ENCODE measurements around the gene USP48. TPM values are rescaled to one million over a fixed set of nuclear protein-coding genes. Genes with fewer than 3 reads are reported as not detected.
A peak's percentile ranks its signal among the peaks of the same experiment; 100 is the strongest.

Gene USP48
- total and polyA plus RNA-seq, 2 of the 13 experiments (the other 11 are each of a cell fraction or from before 2014, with no cell fraction given) = 30.4 to 30.7 TPM

DNA sequence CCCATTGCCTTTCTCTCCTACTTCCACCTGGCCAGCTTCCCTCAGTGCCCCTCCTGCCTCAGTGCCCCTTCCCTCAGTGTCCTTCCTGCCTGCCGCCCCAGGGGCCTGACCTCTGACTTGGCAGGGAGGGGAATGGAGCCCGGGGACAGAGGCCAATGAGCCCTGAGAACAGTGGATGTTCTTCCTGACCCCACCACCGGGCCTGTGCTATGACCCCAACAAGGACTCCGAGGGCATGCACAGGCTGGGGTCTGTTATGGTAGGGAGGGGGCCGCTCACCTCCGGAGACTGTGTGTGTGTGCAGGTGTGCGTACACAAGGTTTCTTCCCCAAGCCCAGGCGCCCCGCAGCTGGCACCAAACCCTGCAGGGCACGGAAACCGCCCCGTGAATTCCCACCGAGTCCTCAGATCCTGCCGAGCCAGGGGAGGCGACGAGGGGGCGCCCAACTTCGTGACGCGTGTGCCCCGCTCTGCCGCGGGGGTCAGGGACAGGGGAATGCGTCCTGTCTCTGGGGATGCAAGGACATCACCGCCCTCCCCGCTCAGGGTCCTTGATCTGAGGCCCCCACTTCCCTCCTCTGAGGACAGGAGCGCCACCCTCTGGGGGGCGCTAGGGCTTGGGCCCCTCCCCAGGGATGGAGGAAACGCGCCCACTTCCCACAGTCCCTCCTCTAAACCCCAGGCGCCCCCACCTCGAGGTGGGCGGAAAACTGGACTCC, 114.6 kb downstream of the USP48 start (continued):
- TF ChIP-seq ZNF33B (CRISPR knock-in tag; IDR thresholded peaks at IDR 0.05) = no peak
- TF ChIP-seq, protein P1, sequence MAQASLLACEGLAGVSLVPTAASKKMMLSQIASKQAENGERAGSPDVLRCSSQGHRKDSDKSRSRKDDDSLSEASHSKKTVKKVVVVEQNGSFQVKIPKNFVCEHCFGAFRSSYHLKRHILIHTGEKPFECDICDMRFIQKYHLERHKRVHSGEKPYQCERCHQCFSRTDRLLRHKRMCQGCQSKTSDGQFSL (CRISPR knock-in tag; IDR thresholded peaks at IDR 0.05) = no peak
- TF ChIP-seq, protein P2, sequence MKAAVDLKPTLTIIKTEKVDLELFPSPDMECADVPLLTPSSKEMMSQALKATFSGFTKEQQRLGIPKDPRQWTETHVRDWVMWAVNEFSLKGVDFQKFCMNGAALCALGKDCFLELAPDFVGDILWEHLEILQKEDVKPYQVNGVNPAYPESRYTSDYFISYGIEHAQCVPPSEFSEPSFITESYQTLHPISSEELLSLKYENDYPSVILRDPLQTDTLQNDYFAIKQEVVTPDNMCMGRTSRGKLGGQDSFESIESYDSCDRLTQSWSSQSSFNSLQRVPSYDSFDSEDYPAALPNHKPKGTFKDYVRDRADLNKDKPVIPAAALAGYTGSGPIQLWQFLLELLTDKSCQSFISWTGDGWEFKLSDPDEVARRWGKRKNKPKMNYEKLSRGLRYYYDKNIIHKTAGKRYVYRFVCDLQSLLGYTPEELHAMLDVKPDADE (CRISPR knock-in tag; IDR thresholded peaks at IDR 0.05) = no peak
- TF ChIP-seq ZFY (CRISPR knock-in tag; IDR thresholded peaks at IDR 0.05) = peak; percentile 4; the same call in 1 of the 2 replicates
- TF ChIP-seq, protein P3, sequence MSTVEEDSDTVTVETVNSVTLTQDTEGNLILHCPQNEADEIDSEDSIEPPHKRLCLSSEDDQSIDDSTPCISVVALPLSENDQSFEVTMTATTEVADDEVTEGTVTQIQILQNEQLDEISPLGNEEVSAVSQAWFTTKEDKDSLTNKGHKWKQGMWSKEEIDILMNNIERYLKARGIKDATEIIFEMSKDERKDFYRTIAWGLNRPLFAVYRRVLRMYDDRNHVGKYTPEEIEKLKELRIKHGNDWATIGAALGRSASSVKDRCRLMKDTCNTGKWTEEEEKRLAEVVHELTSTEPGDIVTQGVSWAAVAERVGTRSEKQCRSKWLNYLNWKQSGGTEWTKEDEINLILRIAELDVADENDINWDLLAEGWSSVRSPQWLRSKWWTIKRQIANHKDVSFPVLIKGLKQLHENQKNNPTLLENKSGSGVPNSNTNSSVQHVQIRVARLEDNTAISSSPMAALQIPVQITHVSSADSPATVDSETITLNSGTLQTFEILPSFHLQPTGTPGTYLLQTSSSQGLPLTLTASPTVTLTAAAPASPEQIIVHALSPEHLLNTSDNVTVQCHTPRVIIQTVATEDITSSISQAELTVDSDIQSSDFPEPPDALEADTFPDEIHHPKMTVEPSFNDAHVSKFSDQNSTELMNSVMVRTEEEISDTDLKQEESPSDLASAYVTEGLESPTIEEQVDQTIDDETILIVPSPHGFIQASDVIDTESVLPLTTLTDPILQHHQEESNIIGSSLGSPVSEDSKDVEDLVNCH (CRISPR knock-in tag; IDR thresholded peaks at IDR 0.05) = no peak
- 0 out of 2 replicates have a peak, but pooled peaks have one; percentile 1 for TF ChIP-seq ZNF570 (CRISPR knock-in tag; IDR thresholded peaks at IDR 0.05; ENCODE audit: borderline replicate concordance)
- TF ChIP-seq, protein P4, sequence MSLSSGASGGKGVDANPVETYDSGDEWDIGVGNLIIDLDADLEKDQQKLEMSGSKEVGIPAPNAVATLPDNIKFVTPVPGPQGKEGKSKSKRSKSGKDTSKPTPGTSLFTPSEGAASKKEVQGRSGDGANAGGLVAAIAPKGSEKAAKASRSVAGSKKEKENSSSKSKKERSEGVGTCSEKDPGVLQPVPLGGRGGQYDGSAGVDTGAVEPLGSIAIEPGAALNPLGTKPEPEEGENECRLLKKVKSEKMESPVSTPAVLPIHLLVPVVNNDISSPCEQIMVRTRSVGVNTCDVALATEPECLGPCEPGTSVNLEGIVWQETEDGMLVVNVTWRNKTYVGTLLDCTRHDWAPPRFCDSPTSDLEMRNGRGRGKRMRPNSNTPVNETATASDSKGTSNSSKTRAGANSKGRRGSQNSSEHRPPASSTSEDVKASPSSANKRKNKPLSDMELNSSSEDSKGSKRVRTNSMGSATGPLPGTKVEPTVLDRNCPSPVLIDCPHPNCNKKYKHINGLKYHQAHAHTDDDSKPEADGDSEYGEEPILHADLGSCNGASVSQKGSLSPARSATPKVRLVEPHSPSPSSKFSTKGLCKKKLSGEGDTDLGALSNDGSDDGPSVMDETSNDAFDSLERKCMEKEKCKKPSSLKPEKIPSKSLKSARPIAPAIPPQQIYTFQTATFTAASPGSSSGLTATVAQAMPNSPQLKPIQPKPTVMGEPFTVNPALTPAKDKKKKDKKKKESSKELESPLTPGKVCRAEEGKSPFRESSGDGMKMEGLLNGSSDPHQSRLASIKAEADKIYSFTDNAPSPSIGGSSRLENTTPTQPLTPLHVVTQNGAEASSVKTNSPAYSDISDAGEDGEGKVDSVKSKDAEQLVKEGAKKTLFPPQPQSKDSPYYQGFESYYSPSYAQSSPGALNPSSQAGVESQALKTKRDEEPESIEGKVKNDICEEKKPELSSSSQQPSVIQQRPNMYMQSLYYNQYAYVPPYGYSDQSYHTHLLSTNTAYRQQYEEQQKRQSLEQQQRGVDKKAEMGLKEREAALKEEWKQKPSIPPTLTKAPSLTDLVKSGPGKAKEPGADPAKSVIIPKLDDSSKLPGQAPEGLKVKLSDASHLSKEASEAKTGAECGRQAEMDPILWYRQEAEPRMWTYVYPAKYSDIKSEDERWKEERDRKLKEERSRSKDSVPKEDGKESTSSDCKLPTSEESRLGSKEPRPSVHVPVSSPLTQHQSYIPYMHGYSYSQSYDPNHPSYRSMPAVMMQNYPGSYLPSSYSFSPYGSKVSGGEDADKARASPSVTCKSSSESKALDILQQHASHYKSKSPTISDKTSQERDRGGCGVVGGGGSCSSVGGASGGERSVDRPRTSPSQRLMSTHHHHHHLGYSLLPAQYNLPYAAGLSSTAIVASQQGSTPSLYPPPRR (CRISPR knock-in tag; IDR thresholded peaks at IDR 0.05; ENCODE audit: borderline replicate concordance) = peak; percentile 8; the same call in 1 of the 2 replicates
- no peak for TF ChIP-seq ZNF850 (CRISPR knock-in tag; conservative IDR thresholded peaks at IDR 0.05)
- TF ChIP-seq, protein P5, sequence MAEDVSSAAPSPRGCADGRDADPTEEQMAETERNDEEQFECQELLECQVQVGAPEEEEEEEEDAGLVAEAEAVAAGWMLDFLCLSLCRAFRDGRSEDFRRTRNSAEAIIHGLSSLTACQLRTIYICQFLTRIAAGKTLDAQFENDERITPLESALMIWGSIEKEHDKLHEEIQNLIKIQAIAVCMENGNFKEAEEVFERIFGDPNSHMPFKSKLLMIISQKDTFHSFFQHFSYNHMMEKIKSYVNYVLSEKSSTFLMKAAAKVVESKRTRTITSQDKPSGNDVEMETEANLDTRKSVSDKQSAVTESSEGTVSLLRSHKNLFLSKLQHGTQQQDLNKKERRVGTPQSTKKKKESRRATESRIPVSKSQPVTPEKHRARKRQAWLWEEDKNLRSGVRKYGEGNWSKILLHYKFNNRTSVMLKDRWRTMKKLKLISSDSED (CRISPR knock-in tag; IDR thresholded peaks at IDR 0.05) = no peak
- TF ChIP-seq ZNF20 (CRISPR knock-in tag; IDR thresholded peaks at IDR 0.05) = no peak
- TF ChIP-seq, protein P6, sequence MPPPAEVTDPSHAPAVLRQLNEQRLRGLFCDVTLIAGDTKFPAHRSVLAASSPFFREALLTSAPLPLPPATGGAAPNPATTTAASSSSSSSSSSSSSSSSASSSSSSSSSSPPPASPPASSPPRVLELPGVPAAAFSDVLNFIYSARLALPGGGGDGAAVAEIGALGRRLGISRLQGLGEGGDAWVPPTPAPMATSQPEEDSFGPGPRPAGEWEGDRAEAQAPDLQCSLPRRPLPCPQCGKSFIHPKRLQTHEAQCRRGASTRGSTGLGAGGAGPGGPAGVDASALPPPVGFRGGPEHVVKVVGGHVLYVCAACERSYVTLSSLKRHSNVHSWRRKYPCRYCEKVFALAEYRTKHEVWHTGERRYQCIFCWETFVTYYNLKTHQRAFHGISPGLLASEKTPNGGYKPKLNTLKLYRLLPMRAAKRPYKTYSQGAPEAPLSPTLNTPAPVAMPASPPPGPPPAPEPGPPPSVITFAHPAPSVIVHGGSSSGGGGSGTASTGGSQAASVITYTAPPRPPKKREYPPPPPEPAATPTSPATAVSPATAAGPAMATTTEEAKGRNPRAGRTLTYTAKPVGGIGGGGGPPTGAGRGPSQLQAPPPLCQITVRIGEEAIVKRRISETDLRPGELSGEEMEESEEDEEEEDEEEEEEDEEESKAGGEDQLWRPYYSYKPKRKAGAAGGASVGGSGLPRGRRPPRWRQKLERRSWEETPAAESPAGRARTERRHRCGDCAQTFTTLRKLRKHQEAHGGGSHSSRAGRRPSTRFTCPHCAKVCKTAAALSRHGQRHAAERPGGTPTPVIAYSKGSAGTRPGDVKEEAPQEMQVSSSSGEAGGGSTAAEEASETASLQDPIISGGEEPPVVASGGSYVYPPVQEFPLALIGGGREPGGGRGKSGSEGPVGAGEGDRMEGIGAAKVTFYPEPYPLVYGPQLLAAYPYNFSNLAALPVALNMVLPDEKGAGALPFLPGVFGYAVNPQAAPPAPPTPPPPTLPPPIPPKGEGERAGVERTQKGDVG (CRISPR knock-in tag; IDR thresholded peaks at IDR 0.05; ENCODE audit: borderline replicate concordance) = no peak
- peak; percentile 68 for TF ChIP-seq GATAD2A (CRISPR knock-in tag; IDR thresholded peaks at IDR 0.05)
- TF ChIP-seq ZNF678 (CRISPR knock-in tag; IDR thresholded peaks at IDR 0.05) = no peak
- no peak for TF ChIP-seq ZNF138 (CRISPR knock-in tag; IDR thresholded peaks at IDR 0.05; ENCODE audit: low read depth)
- TF ChIP-seq SAP130 (CRISPR knock-in tag; IDR thresholded peaks at IDR 0.05; ENCODE audit: low read depth) = peak; percentile 38; the same call in 1 of the 2 replicates
